Activated CD8-positive, alpha-beta memory T cell treated with anti-CD3 and anti-CD28 coated beads, Interleukin-2, amount 50 U/mL, for 24 hours (primary cell): Measurements from ENCODE around the gene AP2B1.

ENCODE experiments used
- DNase-seq: peaks from one replicate; pipeline ENCODE4 v3.0.0-alpha.2; 2020; ENCODE audit errors: extremely low read depth

The AP2B1 gene

GRCh38 chr17:35773679-35774425, 186.7 kb downstream of the AP2B1 start:
- no peak for DNase-seq

GRCh38 chr17:35774499-35774898, 187.4 kb downstream of the AP2B1 start:
- no peak for DNase-seq

- no peak for DNase-seq
Measured at GRCh38 chr17:35775039-35775438, 187.9 kb downstream of the AP2B1 start.

GRCh38 chr17:35775583-35775982, 188.5 kb downstream of the AP2B1 start:
- no peak for DNase-seq
